HEK293T (cell line): ENCODE measurements around the gene RAP1GAP.

ENCODE experiments used
- CTCF ChIA-PET: fragments of 350-600 bp; formaldehyde crosslinking; extraction: SDS; loops from one replicate; lab custom pipeline; 2021; ENCODE audit warnings: antibody characterized with exemption, inconsistent platforms; lab: Yijun Ruan, JAX
- POLR2A ChIA-PET: fragments of 350-600 bp; formaldehyde crosslinking; extraction: SDS; loops from one replicate; lab custom pipeline; 2020; ENCODE audit warnings: antibody characterized with exemption, inconsistent platforms; lab: Yijun Ruan, JAX
- DNase-seq: peaks from one replicate; pipeline ENCODE4 v3.0.0; 2012; ENCODE audit warnings: mixed read lengths; ENCODE audit errors: extremely low spot score
- ARNT ChIP-seq: fragments of 450-650 bp; IDR thresholded peaks from 2 replicates; pipeline ENCODE4 v1.6.1; 2017; ENCODE audit warnings: mild to moderate bottlenecking
- BHLHE40 ChIP-seq: fragments of 450-650 bp; IDR thresholded peaks from 2 replicates; pipeline ENCODE4 v1.6.1; 2016; ENCODE audit warnings: mild to moderate bottlenecking, moderate library complexity, borderline replicate concordance
- CTBP1 ChIP-seq: fragments of 450-650 bp; IDR thresholded peaks from 2 replicates; pipeline ENCODE4 v1.6.1; 2016; ENCODE audit warnings: borderline replicate concordance
- ELF4 ChIP-seq: fragments of 450-650 bp; IDR thresholded peaks from 2 replicates; pipeline ENCODE4 v1.6.1; 2017; ENCODE audit warnings: antibody characterized with exemption
- FOXA1 ChIP-seq: fragments of 450-650 bp; IDR thresholded peaks from 2 replicates; pipeline ENCODE4 v1.6.1; 2016; ENCODE audit warnings: mild to moderate bottlenecking
- FOXK2 ChIP-seq: fragments of 450-650 bp; IDR thresholded peaks from 2 replicates; pipeline ENCODE4 v1.6.1; 2016; ENCODE audit warnings: mild to moderate bottlenecking
- FOXM1 ChIP-seq: fragments of 450-650 bp; IDR thresholded peaks from 2 replicates; pipeline ENCODE4 v1.6.1; 2017; ENCODE audit warnings: mild to moderate bottlenecking, borderline replicate concordance
- HDGF ChIP-seq: fragments of 450-650 bp; IDR thresholded peaks from 2 replicates; pipeline ENCODE4 v1.6.1; 2017; ENCODE audit warnings: antibody characterized with exemption, borderline replicate concordance
- L3MBTL2 ChIP-seq: fragments of 450-650 bp; conservative IDR thresholded peaks from 2 replicates; pipeline ENCODE4 v1.6.1; 2016; ENCODE audit warnings: mild to moderate bottlenecking
- LEF1 ChIP-seq: fragments of 450-650 bp; IDR thresholded peaks from 2 replicates; pipeline ENCODE4 v1.6.1; 2017; ENCODE audit warnings: mild to moderate bottlenecking, borderline replicate concordance
- NFRKB ChIP-seq: fragments of 450-650 bp; IDR thresholded peaks from 2 replicates; pipeline ENCODE4 v1.6.1; 2016; ENCODE audit warnings: mild to moderate bottlenecking, moderate library complexity
- PKNOX1 ChIP-seq: fragments of 450-650 bp; IDR thresholded peaks from 2 replicates; pipeline ENCODE4 v1.6.1; 2016
- SP1 ChIP-seq: fragments of 450-650 bp; IDR thresholded peaks from 2 replicates; pipeline ENCODE4 v1.6.1; 2017
- SUZ12 ChIP-seq: fragments of 450-650 bp; IDR thresholded peaks from 2 replicates; pipeline ENCODE4 v1.6.1; 2016; ENCODE audit warnings: mild to moderate bottlenecking
- TARDBP ChIP-seq: fragments of 450-650 bp; IDR thresholded peaks from 2 replicates; pipeline ENCODE4 v1.6.1; 2016
- ZNF384 ChIP-seq: fragments of 450-650 bp; IDR thresholded peaks from 2 replicates; pipeline ENCODE4 v1.6.1; 2016

The RAP1GAP gene

GRCh38 chr1:21696931-21697330 lies 27.8 kb upstream of the RAP1GAP start:
- ChIA-PET CTCF (no interaction called here), POLR2A (no interaction called here)
- no peak for DNase-seq
- no peak for TF ChIP-seq TARDBP
- no peak for TF ChIP-seq SUZ12
- no peak for TF ChIP-seq LEF1
- no peak for TF ChIP-seq L3MBTL2
- no peak for TF ChIP-seq SP1
- no peak for TF ChIP-seq ZNF384
- TF ChIP-seq FOXM1 = no peak

- ChIA-PET POLR2A (no interaction called here), CTCF (no interaction called here)
- DNase-seq = no peak
- TF ChIP-seq ZNF384 (no peak), FOXK2 (no peak), FOXM1 (no peak), ELF4 (no peak), PKNOX1 (no peak), TARDBP (no peak), L3MBTL2 (no peak), SP1 (no peak), BHLHE40 (no peak), CTBP1 (no peak), LEF1 (no peak), FOXA1 (no peak)
These were observed 24.6 kb upstream of the RAP1GAP start for GRCh38 chr1:21693732-21694131.

GRCh38 chr1:21691739-21692138 lies 22.6 kb upstream of the RAP1GAP start:
- CTCF ChIA-PET = no interaction called here
- TF ChIP-seq FOXA1 = no peak
- POLR2A ChIA-PET = no interaction called here
- DNase-seq = no peak

DNA sequence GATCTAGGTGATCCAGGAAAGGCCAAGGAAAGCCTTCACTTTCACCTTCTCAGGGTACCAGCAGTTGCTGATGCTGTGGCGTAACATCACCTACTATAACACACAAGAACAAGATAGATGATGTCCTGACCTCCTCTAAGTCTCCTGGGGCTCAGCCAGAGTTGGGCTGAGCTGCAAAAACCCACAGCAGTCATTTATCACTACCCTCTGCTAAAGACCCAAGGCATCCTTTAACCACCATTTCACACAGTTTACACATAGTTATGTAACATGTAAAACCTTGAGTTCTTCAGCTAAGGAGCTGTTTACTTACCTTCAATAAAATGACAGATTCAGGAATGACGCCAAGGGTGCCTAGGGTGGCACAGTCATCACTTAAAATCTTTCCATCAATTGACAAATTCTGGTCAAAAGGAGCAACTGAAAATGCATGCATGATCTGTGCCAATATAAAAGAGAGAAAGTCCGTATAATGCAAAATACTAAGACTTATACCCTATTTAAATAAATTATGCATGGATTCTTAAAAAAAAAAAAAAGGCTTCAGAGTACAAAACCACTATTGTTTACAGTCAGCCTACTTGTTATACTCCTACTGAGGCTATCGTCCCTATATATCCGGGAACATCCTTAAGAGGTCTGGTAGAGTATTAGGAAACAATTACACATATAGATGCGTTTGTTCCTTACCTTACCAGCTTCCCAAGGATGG lies 20.7 kb upstream of the RAP1GAP start:
- ChIA-PET CTCF (no interaction called here), POLR2A (no interaction called here)
- no peak for DNase-seq
- TF ChIP-seq LEF1 (no peak), ZNF384 (no peak), TARDBP (no peak), ELF4 (no peak), HDGF (no peak), SUZ12 (no peak), PKNOX1 (no peak)

DNA sequence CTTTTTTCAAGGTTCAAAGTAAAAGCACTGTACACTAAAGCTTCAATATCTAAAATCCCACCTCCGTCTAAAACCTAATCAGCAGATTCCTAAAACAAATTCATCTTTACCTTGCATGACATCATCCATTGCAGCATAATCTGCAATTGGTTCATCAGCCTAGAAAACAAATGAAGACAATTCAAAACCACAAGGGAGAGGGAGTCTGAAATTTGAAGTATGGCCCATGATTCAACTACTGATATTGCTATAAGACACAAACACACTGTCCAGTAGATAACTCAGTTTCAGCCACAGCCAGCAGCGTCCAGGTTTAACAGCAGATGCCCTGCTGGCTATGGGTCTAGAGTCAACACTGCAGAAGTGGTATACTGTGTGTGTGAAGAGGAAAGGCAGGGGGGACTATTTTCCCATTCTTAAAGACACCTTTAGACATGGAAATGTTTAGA lies 17.9 kb upstream of the RAP1GAP start:
- DNase-seq = no peak
- no peak for TF ChIP-seq CTBP1
- no peak for TF ChIP-seq NFRKB
- TF ChIP-seq BHLHE40 = no peak
- no peak for TF ChIP-seq FOXM1
- TF ChIP-seq ARNT = no peak
- no peak for TF ChIP-seq FOXK2
- no peak for TF ChIP-seq ZNF384
- TF ChIP-seq SUZ12 = no peak
- TF ChIP-seq FOXA1 = no peak
- no peak for TF ChIP-seq TARDBP
- no peak for TF ChIP-seq LEF1
- TF ChIP-seq ELF4 = no peak
- no peak for TF ChIP-seq L3MBTL2
- TF ChIP-seq PKNOX1 = no peak
- TF ChIP-seq SP1 = no peak
- TF ChIP-seq HDGF = no peak

GRCh38 chr1:21685946-21686678 lies 17.0 kb upstream of the RAP1GAP start:
- no peak for TF ChIP-seq FOXM1
- TF ChIP-seq LEF1 = no peak
- TF ChIP-seq PKNOX1 = no peak
- TF ChIP-seq FOXK2 = no peak
- no peak for TF ChIP-seq HDGF
- TF ChIP-seq SP1 = no peak
- TF ChIP-seq CTBP1 = no peak
- TF ChIP-seq ELF4 = no peak
- no peak for TF ChIP-seq SUZ12
- TF ChIP-seq NFRKB = no peak
- TF ChIP-seq L3MBTL2 = no peak
- TF ChIP-seq FOXA1 = no peak
- no peak for TF ChIP-seq ZNF384
- TF ChIP-seq ARNT = no peak
- no peak for DNase-seq
- ChIA-PET CTCF (no interaction called here), POLR2A (no interaction called here)

More for the DNA sequence above, 17.9 kb upstream of the RAP1GAP start:
- POLR2A ChIA-PET = no interaction called here
- CTCF ChIA-PET = no interaction called here
